ENCODE measurements around the gene MGST3. TPM values are rescaled to one million over a fixed set of nuclear protein-coding genes. Genes with fewer than 3 reads are reported as not detected.
"Not testable (repeated sequence)": the region's sequence is repeated elsewhere in the genome, so short reads cannot be mapped to it uniquely, and the experiment has no call there.

MGST3 gene
- total and polyA plus RNA-seq, 7 experiments from 2014 or later = 21.4 to 119 (median 54.9) TPM

DNA sequence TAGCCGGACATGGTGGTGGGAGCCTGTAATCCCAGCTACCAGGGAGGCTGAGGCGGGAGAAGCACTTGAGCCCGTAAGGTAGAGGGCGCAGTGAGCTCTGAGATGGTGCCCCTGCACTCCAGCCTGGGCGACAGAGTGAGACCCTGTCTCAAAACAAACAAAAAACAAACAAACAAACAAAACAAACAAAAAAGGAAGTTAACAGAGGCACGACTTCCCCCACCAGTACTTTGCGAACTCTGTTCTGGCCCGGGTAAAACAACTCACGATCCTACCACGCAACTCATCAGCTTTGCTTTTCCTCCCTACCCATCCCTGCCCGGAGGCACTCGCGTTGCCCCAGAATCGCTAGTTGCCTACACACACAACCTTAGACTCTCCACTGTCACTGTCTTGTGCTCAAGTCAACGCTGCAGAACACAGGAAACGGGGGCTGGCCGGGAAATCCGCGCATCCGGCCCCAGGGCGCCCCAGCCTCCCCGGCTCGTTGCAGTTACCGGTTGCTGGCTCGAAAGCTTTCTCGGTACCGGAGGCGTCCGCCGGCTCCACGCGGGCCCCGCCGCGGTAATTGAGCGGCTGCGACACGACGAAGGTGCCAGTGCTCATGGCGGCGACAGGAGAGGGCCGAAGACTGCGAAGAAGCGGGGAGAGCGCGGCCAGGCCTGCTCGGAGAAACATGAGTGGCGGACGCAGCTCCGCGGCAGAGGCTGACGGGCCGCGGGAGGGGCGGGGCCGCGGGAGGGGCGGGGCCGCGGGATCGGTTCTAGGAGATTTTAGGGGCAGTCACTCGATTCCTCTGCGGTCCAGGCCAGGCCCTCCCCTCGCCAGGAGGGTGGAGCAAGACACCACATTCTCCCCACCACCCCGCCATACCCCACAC lies 67.1 kb downstream of the MGST3 start, which contains the start of gene ALDH9A1:
Gene ALDH9A1 (minus strand): TSS at position 682 of the 880 bp plus-strand sequence. CDS start 4 bp downstream, at position 678.
- Mint-ChIP-seq H3K27me3 (peaks cover 0 to 2% (median 0%) of the 10 kb centered on the region in 5 donors), H3K4me1 (peaks cover 15 to 42% (median 35%) of the 10 kb centered on the region in 7 donors), H3K36me3 (peaks cover 0 to 19% (median 12%) of the 10 kb centered on the region in 5 donors), H3K9me3 (no peaks in the 10 kb centered on the region), H3K4me3 (peak within 1 kb of the TSS; percentile 95 to 100 (median 99)), H3K27ac (peak within 1 kb of the TSS; percentile 95 to 99 (median 98))
- POLR2A ChIA-PET = interaction anchor here (0.6 to 1.8 kb wide), 6 partner anchors 10 to 199 kb away, joined by 3 to 19 read pairs (median 8); partner anchors contain the start of genes MGST3 and TMCO1
- Histone ChIP-seq H3K9me3 (ENCODE audit: control insufficient read depth in 2 of 3, low read length in 3 of 3) (no peaks in the 10 kb centered on the region), H3K27ac (ENCODE audit: low read depth, low read length) (peak within 1 kb of the TSS; percentile 91), H3K4me1 (ENCODE audit: control insufficient read depth in 2 of 2, insufficient read depth in 2 of 2, low read length in 2 of 2) (peaks cover 14 to 18% of the 10 kb centered on the region in 2 donors), H3K27me3 (ENCODE audit: control insufficient read depth in 2 of 2, insufficient read depth in 2 of 2, low read length in 2 of 2) (no peaks in the 10 kb centered on the region), H3K4me3 (ENCODE audit: low read length) (peak within 1 kb of the TSS; percentile 96), H3K36me3 (ENCODE audit: control insufficient read depth in 2 of 3, insufficient read depth in 3 of 3, low read length in 3 of 3) (peaks cover 0 to 3% (median 0%) of the 10 kb centered on the region in 3 experiments)
- intact Hi-C loops (cut with micrococcal nuclease) = loop anchor here (1.0 to 5.0 kb wide), 8 partner anchors 19 to 1179 kb away; partner anchors contain the start of genes TMCO1 (in 2 of the 2), MGST3 (in 1 of the 2) and TADA1 (in 1 of the 2)
- ATAC-seq (peak; percentile 93), DNase-seq (peak; percentile 73 to 89 (median 89))
- CTCF ChIA-PET = interaction anchor here (1.2 to 1.6 kb wide), 2 partner anchors 16 to 71 kb away, joined by 3 to 4 read pairs; partner anchors contain the start of gene TMCO1

- peaks cover 0 to 3% (median 0%) of the 10 kb centered on the region in 3 experiments for H3K36me3 ChIP-seq (ENCODE audit: control insufficient read depth in 2 of 3, insufficient read depth in 3 of 3, low read length in 3 of 3)
- H3K27me3 Mint-ChIP-seq = peaks cover 0 to 2% (median 0%) of the 10 kb centered on the region in 5 donors
- peaks cover 0 to 13% (median 6%) of the 10 kb centered on the region in 5 donors for H3K36me3 Mint-ChIP-seq
- ChIA-PET POLR2A (interaction anchor here (0.6 to 1.8 kb wide), 4 partner anchors 12 to 71 kb away, joined by 3 to 19 read pairs (median 8); partner anchors contain the start of genes MGST3 and TMCO1), CTCF (interaction anchor here (1.6 kb wide), 1 partner anchor 70 kb away, joined by 4 read pairs; the partner anchor contains the start of gene TMCO1)
- H3K9me3 ChIP-seq (ENCODE audit: control insufficient read depth in 2 of 3, low read length in 3 of 3) = no peaks in the 10 kb centered on the region
- H3K9me3 Mint-ChIP-seq = no peaks in the 10 kb centered on the region
- H3K27ac ChIP-seq (ENCODE audit: low read depth, low read length) = peak overlapping the region; percentile 91
- H3K4me1 ChIP-seq (ENCODE audit: control insufficient read depth in 2 of 2, insufficient read depth in 2 of 2, low read length in 2 of 2) = peaks cover 14 to 18% of the 10 kb centered on the region in 2 donors
- ATAC-seq = no peak
- H3K4me1 Mint-ChIP-seq = peaks cover 15 to 42% (median 35%) of the 10 kb centered on the region in 7 donors
- peak overlapping the region; percentile 95 to 99 (median 98) for H3K27ac Mint-ChIP-seq
- peak overlapping the region; percentile 96 for H3K4me3 ChIP-seq (ENCODE audit: low read length)
- no peak for DNase-seq
- H3K27me3 ChIP-seq (ENCODE audit: control insufficient read depth in 2 of 2, insufficient read depth in 2 of 2, low read length in 2 of 2) = no peaks in the 10 kb centered on the region
- intact Hi-C loops (cut with micrococcal nuclease) = loop anchor here in 1 of 2 donors (1.0 to 5.0 kb wide), 6 partner anchors 68 to 1179 kb away; partner anchors contain the start of genes TADA1 and TMCO1
- H3K4me3 Mint-ChIP-seq = peak overlapping the region; percentile 95 to 100 (median 99)
Observed at GRCh38 chr1:165698761-165699052, 67.7 kb downstream of the MGST3 start.

- no peak overlapping the region for H3K4me3 ChIP-seq (ENCODE audit: low read length)
- POLR2A ChIA-PET = no interaction called here
- H3K4me3 Mint-ChIP-seq = peak overlapping the region in 9 of 10 donors; percentile 9 to 98 (median 32)
- no peaks in the 10 kb centered on the region for H3K27me3 ChIP-seq (ENCODE audit: control insufficient read depth in 2 of 2, insufficient read depth in 2 of 2, low read length in 2 of 2)
- CTCF ChIA-PET = interaction anchor here (1.6 kb wide), 1 partner anchor 69 kb away, joined by 4 read pairs; the partner anchor contains the start of gene TMCO1
- H3K36me3 ChIP-seq (ENCODE audit: control insufficient read depth in 2 of 3, insufficient read depth in 3 of 3, low read length in 3 of 3) = no peaks in the 10 kb centered on the region
- H3K9me3 Mint-ChIP-seq = no peaks in the 10 kb centered on the region
- peaks cover 14 to 18% of the 10 kb centered on the region in 2 donors for H3K4me1 ChIP-seq (ENCODE audit: control insufficient read depth in 2 of 2, insufficient read depth in 2 of 2, low read length in 2 of 2)
- no peak overlapping the region for H3K27ac ChIP-seq (ENCODE audit: low read depth, low read length)
- peaks cover 15 to 42% (median 35%) of the 10 kb centered on the region in 7 donors for H3K4me1 Mint-ChIP-seq
- H3K27me3 Mint-ChIP-seq = peaks cover 0 to 2% (median 0%) of the 10 kb centered on the region in 5 donors
- intact Hi-C loops (cut with micrococcal nuclease) = loop anchor here in 1 of 2 donors (5.0 kb wide), 1 partner anchor 1178 kb away; the partner anchor contains the start of gene TADA1
- H3K27ac Mint-ChIP-seq = peak overlapping the region in 5 of 9 donors; percentile 26 to 67 (median 48)
- no peaks in the 10 kb centered on the region for H3K9me3 ChIP-seq (ENCODE audit: control insufficient read depth in 2 of 3, low read length in 3 of 3)
- DNase-seq (no peak), ATAC-seq (no peak)
- peaks cover 0 to 8% (median 3%) of the 10 kb centered on the region in 5 donors for H3K36me3 Mint-ChIP-seq
Observed at GRCh38 chr1:165699577-165699976, 68.5 kb downstream of the MGST3 start.

DNA sequence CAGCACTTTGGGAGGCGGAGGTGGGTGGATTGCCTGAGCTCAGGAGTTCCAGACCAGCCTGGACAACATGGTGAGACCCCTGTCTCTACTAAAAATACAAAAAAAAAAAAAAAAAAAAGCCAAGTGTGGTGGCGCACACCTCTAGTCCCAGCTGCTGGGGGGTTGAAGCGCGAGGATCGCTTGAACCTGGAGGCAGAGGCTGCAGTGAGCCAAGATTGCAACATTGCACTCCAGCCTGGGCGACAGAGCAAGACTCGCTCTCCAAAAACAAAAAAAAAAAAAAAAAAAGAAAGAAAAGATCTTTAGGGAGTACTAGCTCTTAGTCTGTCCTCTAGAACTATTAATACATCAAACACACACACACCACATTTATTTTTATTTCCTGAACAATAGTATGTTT lies 70.9 kb downstream of the MGST3 start:
- peaks cover 6 to 13% (median 7%) of the 10 kb centered on the region in 5 donors for H3K27me3 Mint-ChIP-seq
- H3K4me3 Mint-ChIP-seq; H3K27ac ChIP-seq (ENCODE audit: low read depth, low read length); H3K4me3 ChIP-seq (ENCODE audit: low read length); ATAC-seq; H3K27me3 ChIP-seq (ENCODE audit: control insufficient read depth in 2 of 2, insufficient read depth in 2 of 2, low read length in 2 of 2); CTCF ChIA-PET; H3K27ac Mint-ChIP-seq; H3K36me3 Mint-ChIP-seq; intact Hi-C loops (cut with micrococcal nuclease); POLR2A ChIA-PET; H3K9me3 Mint-ChIP-seq; DNase-seq; H3K36me3 ChIP-seq (ENCODE audit: control insufficient read depth in 2 of 3, insufficient read depth in 3 of 3, low read length in 3 of 3); H3K9me3 ChIP-seq (ENCODE audit: control insufficient read depth in 2 of 3, low read length in 3 of 3): not testable (repeated sequence)
- peaks cover 3 to 23% (median 15%) of the 10 kb centered on the region in 7 donors for H3K4me1 Mint-ChIP-seq
- H3K4me1 ChIP-seq (ENCODE audit: control insufficient read depth in 2 of 2, insufficient read depth in 2 of 2, low read length in 2 of 2) = peaks cover 8 to 11% of the 10 kb centered on the region in 2 donors

DNA sequence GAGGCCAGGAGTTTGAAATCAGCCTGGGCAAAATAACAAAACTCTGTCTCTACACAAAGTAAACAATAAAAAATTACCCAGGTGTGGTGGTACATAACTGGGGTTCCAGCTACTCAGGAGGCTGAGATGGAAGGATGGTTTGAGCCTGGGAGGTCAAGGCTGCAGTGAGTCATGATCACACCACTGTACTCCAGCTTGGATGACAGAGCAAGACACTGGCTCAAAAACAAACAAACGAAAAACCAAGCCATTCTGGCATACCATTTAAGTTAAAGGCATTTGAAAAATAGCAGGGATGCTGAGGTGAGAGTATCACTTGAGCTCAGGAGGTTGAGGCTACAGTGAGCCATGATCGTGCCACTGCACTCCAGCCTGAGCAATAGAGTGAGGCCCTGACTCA lies 72.6 kb downstream of the MGST3 start:
- ChIA-PET POLR2A (no interaction called here), CTCF (no interaction called here)
- Histone ChIP-seq H3K4me1 (ENCODE audit: control insufficient read depth in 2 of 2, insufficient read depth in 2 of 2, low read length in 2 of 2) (peaks cover 0 to 7% of the 10 kb centered on the region in 2 donors), H3K27me3 (ENCODE audit: control insufficient read depth in 2 of 2, insufficient read depth in 2 of 2, low read length in 2 of 2) (no peaks in the 10 kb centered on the region), H3K9me3 (ENCODE audit: control insufficient read depth in 2 of 3, low read length in 3 of 3) (no peaks in the 10 kb centered on the region), H3K4me3 (ENCODE audit: low read length) (no peak overlapping the region), H3K27ac (ENCODE audit: low read depth, low read length) (no peak overlapping the region), H3K36me3 (ENCODE audit: control insufficient read depth in 2 of 3, insufficient read depth in 3 of 3, low read length in 3 of 3) (no peaks in the 10 kb centered on the region)
- ATAC-seq (no peak), DNase-seq (no peak)
- no peaks in the 10 kb centered on the region for H3K9me3 Mint-ChIP-seq
- H3K27me3 Mint-ChIP-seq = peaks cover 16 to 25% (median 21%) of the 10 kb centered on the region in 5 donors
- H3K27ac Mint-ChIP-seq = no peak overlapping the region
- H3K4me1 Mint-ChIP-seq = peaks cover 0 to 10% (median 4%) of the 10 kb centered on the region in 7 donors
- H3K36me3 Mint-ChIP-seq = no peaks in the 10 kb centered on the region
- H3K4me3 Mint-ChIP-seq = no peak overlapping the region
- intact Hi-C loops (cut with micrococcal nuclease) = no loop called here
